ENCODE measurements around the gene DIDO1. TPM values are rescaled to one million over a fixed set of nuclear protein-coding genes. Genes with fewer than 3 reads are reported as not detected.

Gene DIDO1
- total and polyA plus RNA-seq, 9 of the 15 experiments (the other 6 are each of a cell fraction or from before 2014, with no cell fraction given) = 4.4 to 46.8 (median 31.2) TPM

- TF ChIP-seq POLR3G (IDR thresholded peaks at IDR 0.05; ENCODE audit: extremely low read depth, insufficient read length, insufficient replicate concordance) = no peak
- no peak for TF ChIP-seq REST (IDR thresholded peaks at IDR 0.05; ENCODE audit: borderline replicate concordance)
- no peak for TF ChIP-seq REST (CRISPR knock-in tag; IDR thresholded peaks at IDR 0.05; ENCODE audit: low read depth)
Measured at GRCh38 chr20:62828511-62829230, 97.6 kb downstream of the DIDO1 start (continued).

Measured in K562 (cell line).